GM11168 (cell line): ENCODE measurements around the gene CREG1.
"Not testable (repeated sequence)": the region's sequence is repeated elsewhere in the genome, so short reads cannot be mapped to it uniquely, and the experiment has no call there.

ENCODE experiments used
- in situ Hi-C: fragments of 300-500 bp; cut with MboI; formaldehyde crosslinking; loops from one replicate; pipeline ENCODE4 v1.12.0; 2022; ENCODE audit warnings: low sequenced_read_pairs; ENCODE audit not compliant: unreplicated experiment

Gene CREG1

GRCh38 chr1:167553136-167554027 lies at the start of gene CREG1:
TSS of gene CREG1 (minus strand) at chr1:167553762.
- in situ Hi-C loops, result no loop called here

- in situ Hi-C loops, result loop anchor here (5.0 kb wide), 1 partner anchor 84 kb away; no protein-coding TSS in a partner anchor
Observed at GRCh38 chr1:167602840-167603239, 49.3 kb upstream of the CREG1 start.

- in situ Hi-C loops, result loop anchor here (5.0 kb wide), 1 partner anchor 86 kb away; no protein-coding TSS in a partner anchor
Observed at GRCh38 chr1:167601442-167602383, 48.2 kb upstream of the CREG1 start.

GRCh38 chr1:167599957-167600581 lies 46.5 kb upstream of the CREG1 start:
- in situ Hi-C loops, result loop anchor here (5.0 kb wide), 1 partner anchor 87 kb away; no protein-coding TSS in a partner anchor

GRCh38 chr1:167594822-167595221 lies 41.3 kb upstream of the CREG1 start:
- in situ Hi-C loops, result no loop called here

- in situ Hi-C loops, result no loop called here
Observed at GRCh38 chr1:167593860-167594259, 40.3 kb upstream of the CREG1 start.

GRCh38 chr1:167592475-167592874 lies 38.9 kb upstream of the CREG1 start:
- in situ Hi-C loops, result no loop called here

GRCh38 chr1:167588361-167588760 lies 34.8 kb upstream of the CREG1 start:
- in situ Hi-C loops, result no loop called here

- in situ Hi-C loops, result no loop called here
Observed at GRCh38 chr1:167587872-167588271, 34.3 kb upstream of the CREG1 start.

GRCh38 chr1:167587342-167587741 lies 33.8 kb upstream of the CREG1 start:
- in situ Hi-C loops, result no loop called here

GRCh38 chr1:167584581-167584980 lies 31.0 kb upstream of the CREG1 start:
- in situ Hi-C loops, result no loop called here

GRCh38 chr1:167582722-167583121 lies 29.2 kb upstream of the CREG1 start:
- in situ Hi-C loops, result no loop called here

- in situ Hi-C loops, result no loop called here
Observed at GRCh38 chr1:167582064-167582463, 28.5 kb upstream of the CREG1 start.

- in situ Hi-C loops, result no loop called here
Observed at GRCh38 chr1:167579986-167580385, 26.4 kb upstream of the CREG1 start.

GRCh38 chr1:167578939-167579521 lies 25.5 kb upstream of the CREG1 start:
- in situ Hi-C loops, result no loop called here

- in situ Hi-C loops, result no loop called here
Observed at GRCh38 chr1:167575649-167576048, 22.1 kb upstream of the CREG1 start.

- in situ Hi-C loops, result no loop called here
Observed at GRCh38 chr1:167573035-167573434, 19.5 kb upstream of the CREG1 start.

- in situ Hi-C loops, result not testable (repeated sequence)
Observed at GRCh38 chr1:167570712-167571111, 17.1 kb upstream of the CREG1 start.

- in situ Hi-C loops, result no loop called here
Observed at GRCh38 chr1:167567663-167568062, 14.1 kb upstream of the CREG1 start.

GRCh38 chr1:167566766-167567165 lies 13.2 kb upstream of the CREG1 start:
- in situ Hi-C loops, result no loop called here
